Epithelial cell of proximal tubule (primary cell): Measurements from ENCODE around the gene FICD. TPM values are rescaled to one million over a fixed set of nuclear protein-coding genes. Genes with fewer than 3 reads are reported as not detected.

ENCODE experiments used
- DNase-seq: peaks from one replicate; pipeline ENCODE4 v3.0.0-alpha.2; 2011; ENCODE audit warnings: low read depth
- H3K4me3 ChIP-seq: 2 replicates; pipeline ENCODE4 v1.5.1; 2011; ENCODE audit warnings: low read depth, mild to moderate bottlenecking, low read length
- total RNA-seq: library from RNA; depleted of rRNA; stranded (reverse); fragments of >200 nt; gene quantifications from 2 replicates; pipeline ENCODE4 v1.2.3, GENCODE V29; 2015
- TF ChIP-seq, protein P1 (sequence below): conservative IDR thresholded peaks from 2 replicates; pipeline ENCODE4 v1.5.1; 2012; ENCODE audit warnings: low read depth, mild to moderate bottlenecking, low read length

Gene FICD
- total RNA-seq, 1 donor from 2014 or later: 3.3 TPM

DNA sequence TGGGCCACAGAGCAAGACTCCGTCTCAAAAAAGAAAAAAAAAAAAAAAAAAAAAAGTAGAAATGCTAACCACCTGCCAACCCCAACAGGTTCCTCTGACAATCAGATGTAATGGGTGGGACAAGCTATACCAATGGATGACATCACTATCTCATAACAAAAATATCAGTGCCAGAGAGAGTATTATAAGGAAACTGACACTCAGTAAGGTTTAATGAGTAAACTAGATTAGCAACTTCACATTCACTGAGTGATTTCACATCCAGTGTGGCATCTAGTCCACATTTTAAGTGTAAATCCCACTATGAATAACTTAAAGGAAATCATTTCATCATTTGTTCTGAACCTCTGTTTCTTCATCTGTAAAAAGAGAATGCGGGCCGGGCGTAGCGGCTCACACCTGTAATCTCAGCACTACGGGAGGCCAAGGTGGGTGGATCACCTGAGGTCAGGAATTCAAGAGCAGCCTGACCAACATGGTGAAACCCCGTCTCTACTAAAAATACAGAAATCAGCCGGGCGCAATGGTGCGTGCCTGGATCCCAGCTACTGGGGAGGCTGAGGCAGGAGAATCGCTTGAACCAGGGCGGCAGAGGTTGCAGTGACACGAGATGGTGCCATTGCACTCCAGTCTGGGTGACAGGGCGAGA is 44.1 kb downstream of the FICD start:
- DNase-seq: no peak
- TF ChIP-seq, protein P1, sequence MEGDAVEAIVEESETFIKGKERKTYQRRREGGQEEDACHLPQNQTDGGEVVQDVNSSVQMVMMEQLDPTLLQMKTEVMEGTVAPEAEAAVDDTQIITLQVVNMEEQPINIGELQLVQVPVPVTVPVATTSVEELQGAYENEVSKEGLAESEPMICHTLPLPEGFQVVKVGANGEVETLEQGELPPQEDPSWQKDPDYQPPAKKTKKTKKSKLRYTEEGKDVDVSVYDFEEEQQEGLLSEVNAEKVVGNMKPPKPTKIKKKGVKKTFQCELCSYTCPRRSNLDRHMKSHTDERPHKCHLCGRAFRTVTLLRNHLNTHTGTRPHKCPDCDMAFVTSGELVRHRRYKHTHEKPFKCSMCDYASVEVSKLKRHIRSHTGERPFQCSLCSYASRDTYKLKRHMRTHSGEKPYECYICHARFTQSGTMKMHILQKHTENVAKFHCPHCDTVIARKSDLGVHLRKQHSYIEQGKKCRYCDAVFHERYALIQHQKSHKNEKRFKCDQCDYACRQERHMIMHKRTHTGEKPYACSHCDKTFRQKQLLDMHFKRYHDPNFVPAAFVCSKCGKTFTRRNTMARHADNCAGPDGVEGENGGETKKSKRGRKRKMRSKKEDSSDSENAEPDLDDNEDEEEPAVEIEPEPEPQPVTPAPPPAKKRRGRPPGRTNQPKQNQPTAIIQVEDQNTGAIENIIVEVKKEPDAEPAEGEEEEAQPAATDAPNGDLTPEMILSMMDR: no peak
- H3K4me3 ChIP-seq: no peak overlapping the region

DNA sequence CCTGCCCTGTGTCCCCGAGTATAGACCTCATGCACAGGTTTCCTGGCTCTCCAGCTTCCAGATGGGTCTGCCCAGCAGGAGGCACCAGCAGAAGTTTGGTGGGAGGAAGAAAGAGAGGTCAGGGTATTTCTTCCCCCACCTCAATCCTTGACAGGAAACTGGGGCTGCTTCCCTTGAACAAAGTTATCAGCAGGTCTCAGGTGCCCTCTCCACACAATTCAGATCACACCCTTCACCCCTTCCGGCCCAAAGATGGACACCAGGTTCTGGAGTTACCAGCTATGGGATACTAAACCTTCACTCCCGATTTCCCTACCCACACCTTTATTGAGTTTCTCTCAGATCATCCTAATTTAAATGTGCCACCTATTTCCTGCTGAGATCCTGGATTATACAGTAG is 44.7 kb downstream of the FICD start:
- TF ChIP-seq, protein P1: peak; percentile 32
- no peak for DNase-seq
- H3K4me3 ChIP-seq: peak overlapping the region; percentile 92

DNA sequence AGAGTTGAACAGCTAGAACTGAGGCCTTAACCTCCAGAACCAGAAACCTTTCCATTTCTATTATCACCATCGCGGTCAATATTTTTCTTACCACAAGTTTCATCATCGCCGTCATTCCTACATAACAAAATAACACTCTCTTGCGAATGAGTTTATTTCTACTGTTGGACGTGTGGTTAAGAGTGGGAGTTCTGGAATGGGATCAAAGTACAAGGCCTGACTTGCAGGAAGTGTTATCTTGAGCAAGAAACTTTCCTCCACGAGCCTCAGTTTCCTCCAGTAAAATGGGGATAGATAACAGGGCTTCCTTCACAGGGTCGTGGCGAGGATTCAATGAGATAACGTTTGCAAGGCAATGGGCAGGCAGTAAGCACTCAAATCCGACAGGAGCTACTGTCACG is 45.2 kb downstream of the FICD start:
- H3K4me3 ChIP-seq: peak overlapping the region; percentile 92
- TF ChIP-seq, protein P1: no peak
- no peak for DNase-seq

DNA sequence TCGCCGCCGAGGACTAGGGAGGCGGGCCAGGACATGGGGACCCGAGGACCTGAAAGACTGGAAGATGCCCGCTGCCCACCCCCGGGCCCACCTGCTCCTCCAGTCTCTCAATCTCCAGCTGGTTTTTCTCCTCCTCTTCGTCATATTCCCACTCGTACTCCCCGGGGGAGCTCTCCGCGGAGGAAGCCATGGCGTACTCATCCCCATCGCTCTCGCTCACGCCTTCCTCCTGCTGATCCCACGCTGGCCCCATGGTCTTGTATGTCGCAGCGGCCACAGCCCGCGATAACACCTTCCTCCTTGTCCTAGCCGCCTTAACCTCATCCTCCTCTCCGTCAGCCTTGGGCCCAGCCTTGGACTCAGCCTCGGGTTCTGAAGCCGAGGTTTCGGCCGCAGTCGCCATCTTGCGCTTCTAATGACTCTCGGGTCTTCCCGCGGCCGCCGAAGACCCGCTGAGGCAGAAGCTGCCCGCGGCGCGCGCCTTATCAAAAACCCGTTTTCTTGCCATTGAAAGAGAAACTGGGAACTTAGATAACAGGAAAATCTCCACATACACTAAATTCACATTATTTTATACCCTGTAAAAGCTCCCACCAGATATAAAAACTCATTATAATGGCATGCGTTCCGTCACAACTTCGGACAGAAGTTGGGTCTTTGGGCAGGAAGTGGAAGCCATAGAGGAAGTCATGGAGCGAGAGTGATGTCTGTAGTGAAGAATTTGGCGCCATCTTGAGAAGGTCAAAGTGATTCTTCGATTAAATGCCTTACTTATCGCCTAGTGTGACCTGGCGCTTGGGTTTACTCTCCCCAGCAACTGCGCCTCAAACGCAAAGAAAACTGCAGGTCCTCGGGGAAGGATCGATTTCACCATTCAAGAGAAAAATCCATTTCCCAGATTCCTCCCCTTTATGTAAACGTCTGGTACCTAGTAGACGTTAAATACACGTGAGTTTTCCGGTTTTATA is 46.0 kb downstream of the FICD start, which contains the start of gene SART3:
SART3 (minus strand) TSS at position 422 of the 968 bp plus-strand sequence; CDS start at position 403, 19 bp downstream.
- TF ChIP-seq, protein P1: no peak
- peak; percentile 84 for DNase-seq
- peak within 1 kb of the TSS; percentile 92 for H3K4me3 ChIP-seq

DNA sequence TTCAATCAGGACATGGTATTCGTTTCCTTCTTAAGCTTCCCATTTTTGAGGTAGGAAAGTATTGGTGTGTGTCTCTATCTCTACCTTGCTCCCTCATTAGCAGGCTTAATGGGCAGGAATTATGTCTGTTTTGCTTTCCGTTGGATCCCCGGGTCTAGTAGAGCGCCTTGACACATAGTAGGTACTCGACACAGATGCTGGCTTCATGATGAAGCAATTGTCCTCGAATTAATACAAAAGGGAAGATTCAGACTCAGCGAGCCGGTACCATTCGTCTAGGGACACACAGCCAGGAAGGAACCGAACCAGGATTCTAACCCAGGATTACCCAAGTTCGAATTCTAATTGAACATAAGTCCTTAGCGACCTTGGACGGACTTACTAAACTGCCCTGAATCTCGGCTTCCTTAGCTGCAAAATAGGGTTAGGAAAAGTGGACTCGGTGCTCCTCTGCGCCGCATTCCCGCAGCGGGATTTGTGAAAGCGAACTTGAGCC is 46.8 kb downstream of the FICD start:
- H3K4me3 ChIP-seq: peak overlapping the region; percentile 92
- no peak for DNase-seq
- TF ChIP-seq, protein P1: no peak

DNA sequence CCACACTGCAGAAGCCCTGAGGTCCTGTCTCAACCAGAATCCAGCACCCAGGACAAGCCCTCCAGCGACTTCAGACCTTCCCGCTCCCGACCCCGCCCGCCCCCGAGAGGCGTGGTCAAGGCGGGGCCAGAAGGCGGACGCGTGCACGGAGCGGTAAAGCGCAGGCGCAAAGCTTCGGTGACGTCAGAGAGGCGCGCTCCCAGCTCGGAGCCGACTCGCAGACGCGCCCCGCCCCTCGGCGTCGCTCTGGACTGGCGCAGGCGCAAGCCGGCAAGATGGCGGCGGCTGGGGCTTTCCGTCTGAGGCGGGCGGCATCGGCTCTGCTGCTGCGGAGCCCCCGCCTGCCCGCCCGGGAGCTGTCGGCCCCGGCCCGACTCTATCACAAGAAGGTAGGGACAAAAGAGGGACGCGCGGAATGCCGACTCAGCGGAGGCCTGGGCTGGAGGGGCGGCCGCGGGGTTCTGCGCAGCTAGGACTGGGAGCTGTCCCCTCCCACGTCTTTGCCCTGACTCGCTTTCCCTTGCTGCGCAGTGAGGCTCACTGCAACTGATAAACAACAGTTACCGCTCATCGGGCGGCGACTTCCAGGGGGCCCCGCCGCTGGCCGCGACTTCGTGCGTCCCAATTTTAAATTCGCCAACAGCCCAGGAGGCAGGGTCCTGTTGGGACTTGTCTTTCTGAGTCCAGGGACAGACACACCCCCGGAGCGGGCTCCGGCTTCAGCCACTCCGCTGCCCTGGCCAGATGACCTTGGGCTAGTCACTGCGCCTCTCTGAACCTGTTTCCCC is 47.5 kb downstream of the FICD start, which contains the start of gene ISCU:
ISCU (plus strand) TSS at position 249 of the 788 bp plus-strand sequence; CDS start at position 276, 27 bp downstream.
- H3K4me3 ChIP-seq: peak within 1 kb of the TSS; percentile 92
- no peak for DNase-seq
- TF ChIP-seq, protein P1: no peak
